ENCODE data around the gene JOSD2. TPM values are rescaled to one million over a fixed set of nuclear protein-coding genes. Genes with fewer than 3 reads are reported as not detected.

The JOSD2 gene
- total RNA-seq, 1 experiment from 2014 or later, result 40.9 TPM

GRCh38 chr19:50500060-50500752, 10.8 kb downstream of the JOSD2 start:
- POLR2A ChIA-PET, result no interaction called here
- CTCF ChIA-PET, result no interaction called here
- TF ChIP-seq CTCF (IDR thresholded peaks at IDR 0.05 in 2 of 3, conservative IDR thresholded peaks at IDR 0.05 in 1 of 3; ENCODE audit: borderline replicate concordance in 1 of 3, insufficient read depth in 1 of 3, low read depth in 2 of 3, low read length in 2 of 3) (peak in 2 of 3 experiments; percentile 14 to 32; a peak in 3 of 6 replicates), TCF7L2 (IDR thresholded peaks at IDR 0.05; ENCODE audit: borderline replicate concordance, extremely low read depth, insufficient read depth, insufficient read length) (no peak)
- H3K4me1 ChIP-seq (ENCODE audit: control insufficient read depth in 1 of 2, insufficient read depth in 2 of 2, low read length in 2 of 2), result peaks cover 0 to 13% of the 10 kb centered on the region in 2 experiments; a peak in 3 of 4 replicates
- H3K9ac ChIP-seq (ENCODE audit: low read length), result no peak overlapping the region
- no TSS peak for BruUV-seq (replicated peaks)
- no peak overlapping the region for H3K4me2 ChIP-seq (ENCODE audit: low read length)
- intact Hi-C loops (cut with micrococcal nuclease), result no loop called here
- no peaks in the 10 kb centered on the region for H4K20me1 ChIP-seq (ENCODE audit: insufficient read depth)
- H3K27ac ChIP-seq (ENCODE audit: low read depth, low read length), result no peak overlapping the region
- no peaks in the 10 kb centered on the region for H3K9me3 ChIP-seq (ENCODE audit: control insufficient read depth in 1 of 2, insufficient read depth in 1 of 2, low read depth in 1 of 2, low read length in 2 of 2)
- no peaks in the 10 kb centered on the region for H3K79me2 ChIP-seq (ENCODE audit: insufficient read depth, low read length)
- H3K36me3 ChIP-seq (ENCODE audit: control insufficient read depth in 1 of 2, insufficient read depth in 2 of 2, low read length in 2 of 2), result no peaks in the 10 kb centered on the region
- H2AFZ ChIP-seq (ENCODE audit: low read depth, low read length, poor library complexity, severe bottlenecking), result no peak overlapping the region
- H3K27me3 ChIP-seq (ENCODE audit: insufficient read depth, low read length), result no peaks in the 10 kb centered on the region
- H3K4me3 ChIP-seq (replicated peaks in 1 of 2; ENCODE audit: low read depth in 1 of 2, low read length in 2 of 2), result no peak overlapping the region
- DNase-seq (ENCODE audit: low read depth, low spot score), result no peak
- peak; percentile 62; the same call in 1 of the 2 replicates for ATAC-seq
- no peaks in the 10 kb centered on the region for H3K9me2 ChIP-seq (ENCODE audit: insufficient read depth)
- RAD21 ChIA-PET (ENCODE audit: low non-redundant PET in 1 of 2, low total read pairs in 2 of 2, uncharacterized antibody in 2 of 2, unreplicated experiment in 2 of 2), result no interaction called here

- H3K9me2 ChIP-seq (ENCODE audit: insufficient read depth), result no peaks in the 10 kb centered on the region
- no peaks in the 10 kb centered on the region for H4K20me1 ChIP-seq (ENCODE audit: insufficient read depth)
- H3K9me3 ChIP-seq (ENCODE audit: control insufficient read depth in 1 of 2, insufficient read depth in 1 of 2, low read depth in 1 of 2, low read length in 2 of 2), result no peaks in the 10 kb centered on the region
- no peak overlapping the region for H2AFZ ChIP-seq (ENCODE audit: low read depth, low read length, poor library complexity, severe bottlenecking)
- no peak for ATAC-seq
- H3K79me2 ChIP-seq (ENCODE audit: insufficient read depth, low read length), result no peaks in the 10 kb centered on the region
- ChIA-PET POLR2A (no interaction called here), RAD21 (ENCODE audit: low non-redundant PET in 1 of 2, low total read pairs in 2 of 2, uncharacterized antibody in 2 of 2, unreplicated experiment in 2 of 2) (no interaction called here), CTCF (no interaction called here)
- H3K9ac ChIP-seq (ENCODE audit: low read length), result no peak overlapping the region
- no TSS peak for BruUV-seq (replicated peaks)
- no peak for DNase-seq (ENCODE audit: low read depth, low spot score)
- H3K27ac ChIP-seq (ENCODE audit: low read depth, low read length), result no peak overlapping the region
- H3K27me3 ChIP-seq (ENCODE audit: insufficient read depth, low read length), result no peaks in the 10 kb centered on the region
- H3K36me3 ChIP-seq (ENCODE audit: control insufficient read depth in 1 of 2, insufficient read depth in 2 of 2, low read length in 2 of 2), result no peaks in the 10 kb centered on the region
- H3K4me2 ChIP-seq (ENCODE audit: low read length), result no peak overlapping the region
- no peak overlapping the region for H3K4me3 ChIP-seq (replicated peaks in 1 of 2; ENCODE audit: low read depth in 1 of 2, low read length in 2 of 2)
- peaks cover 0 to 13% of the 10 kb centered on the region in 2 experiments; a peak in 3 of 4 replicates for H3K4me1 ChIP-seq (ENCODE audit: control insufficient read depth in 1 of 2, insufficient read depth in 2 of 2, low read length in 2 of 2)
- intact Hi-C loops (cut with micrococcal nuclease), result no loop called here
- TF ChIP-seq CBX3 (IDR thresholded peaks at IDR 0.05; ENCODE audit: low read depth) (no peak), EZH2 (IDR thresholded peaks at IDR 0.05) (no peak), REST (IDR thresholded peaks at IDR 0.05; ENCODE audit: low read depth) (no peak), POLR2AphosphoS5 (IDR thresholded peaks at IDR 0.05; ENCODE audit: low read depth, low read length) (no peak), ATF3 (IDR thresholded peaks at IDR 0.05) (no peak), ELF1 (IDR thresholded peaks at IDR 0.05; ENCODE audit: borderline replicate concordance, low read depth) (no peak), RAD21 (IDR thresholded peaks at IDR 0.05; ENCODE audit: low read depth) (no peak), YY1 (IDR thresholded peaks at IDR 0.05; ENCODE audit: extremely low read depth, insufficient replicate concordance, low read depth, low read length) (no peak), MAX (IDR thresholded peaks at IDR 0.05) (no peak), JUND (IDR thresholded peaks at IDR 0.05) (no peak)
Observed at GRCh38 chr19:50498219-50499056, 12.6 kb downstream of the JOSD2 start.

Measured in HCT116 (cell line).